HepG2 (cell line): ENCODE data around the gene FAM156A. TPM values are rescaled to one million over a fixed set of nuclear protein-coding genes. Genes with fewer than 3 reads are reported as not detected.

Experiments
- ATAC-seq: fragments of 200-7000 bp; cut with Tn5 transposase; 3 replicates; pipeline ENCODE4 v1.9.1; 2020; ENCODE audit warnings: mild to moderate bottlenecking, moderate library complexity
- BruUV-seq: library from RNA; stranded (reverse); fragments of 400-500 nt; replicated peaks from 2 replicates; lab custom pipeline; 2021; lab: Mats Ljungman, UMichigan
- CTCF ChIA-PET: fragments of 300-600 bp; formaldehyde crosslinking; extraction: SDS; loops from one replicate; lab custom pipeline; 2021; ENCODE audit warnings: low total read pairs, inconsistent platforms, low intra/inter-chr PET ratio; lab: Yijun Ruan, JAX
- POLR2A ChIA-PET: fragments of 350-600 bp; sonication (Branson Sonifier 250); formaldehyde crosslinking; loops from one replicate; lab custom pipeline; 2020; ENCODE audit warnings: antibody characterized with exemption, inconsistent platforms; lab: Yijun Ruan, JAX
- DNase-seq: peaks from one replicate; pipeline ENCODE4 v3.0.0-alpha.2; 2015; ENCODE audit warnings: low spot score
- FAIRE-seq: peaks from 3 replicates; lab custom pipeline; 2011; peaks lifted over from hg19 to GRCh38; lab: Jason Lieb, UNC
- H2AFZ ChIP-seq: one replicate; pipeline ENCODE4 v1.6.1; 2011; ENCODE audit warnings: low read length, inconsistent platforms
- H3K27ac ChIP-seq: fragments of 300-600 bp; 3 replicates; pipeline ENCODE4 v1.8.0; 2011; ENCODE audit warnings: mixed run types, mild to moderate bottlenecking, mixed read lengths, low read length, inconsistent platforms; ENCODE audit not compliant: insufficient read depth; ENCODE audit errors: extremely low read length
- H3K27me3 ChIP-seq, 2 experiments: fragments of 200-600 bp in 1 of 2; 2 replicates in 1 of 2; 3 replicates in 1 of 2; pipeline versions ENCODE4 v1.6.0 to v1.8.0; 2011; ENCODE audit warnings: low read length in 2 of 2, mild to moderate bottlenecking in 2 of 2, moderate library complexity in 2 of 2, inconsistent platforms in 1 of 2; ENCODE audit not compliant: insufficient read depth in 2 of 2, control insufficient read depth in 1 of 2
- H3K36me3 ChIP-seq, 2 experiments: fragments of 200-600 bp in 1 of 2; replicated peaks in 1 of 2; 2 replicates in 1 of 2; 3 replicates in 1 of 2; pipeline versions ENCODE4 v1.5.1 to v1.8.0; 2011; ENCODE audit warnings: low read length in 2 of 2, inconsistent platforms in 1 of 2; ENCODE audit not compliant: insufficient read depth in 2 of 2, control insufficient read depth in 1 of 2
- H3K4me1 ChIP-seq: 2 replicates; pipeline ENCODE4 v1.5.1; 2012; ENCODE audit warnings: low read length, inconsistent platforms; ENCODE audit not compliant: insufficient read depth
- H3K4me2 ChIP-seq: 2 replicates; pipeline ENCODE4 v1.6.0; 2011; ENCODE audit warnings: low read depth, low read length, inconsistent platforms
- H3K4me3 ChIP-seq, 3 experiments: fragments of 200-600 bp in 1 of 3; sonication (generic), shearing (Covaris generic) in 1 of 3; replicated peaks in 1 of 3; 2 replicates each; pipeline ENCODE4 v1.5.1; 2011 to 2016; ENCODE audit warnings: low read length in 3 of 3, inconsistent platforms in 2 of 3, low read depth in 2 of 3, mild to moderate bottlenecking in 2 of 3, control low read depth in 1 of 3, mixed read lengths in 1 of 3; ENCODE audit not compliant: insufficient read depth in 1 of 3
- H3K79me2 ChIP-seq: one replicate; pipeline ENCODE4 v1.6.1; 2011; ENCODE audit warnings: low read length, inconsistent platforms; ENCODE audit not compliant: insufficient read depth
- H3K9ac ChIP-seq: 2 replicates; pipeline ENCODE4 v1.6.0; 2011; ENCODE audit warnings: mild to moderate bottlenecking, low read depth, low read length, inconsistent platforms; ENCODE audit not compliant: insufficient read depth
- H3K9me3 ChIP-seq: 2 replicates; pipeline ENCODE4 v1.5.1; 2012; ENCODE audit warnings: mild to moderate bottlenecking, low read length
- H4K20me1 ChIP-seq: 2 replicates; pipeline ENCODE4 v1.6.0; 2011; ENCODE audit warnings: inconsistent platforms, mild to moderate bottlenecking, low read length, moderate library complexity; ENCODE audit not compliant: insufficient read depth
- BRD4 ChIP-seq: sonication (generic); formaldehyde crosslinking; IDR thresholded peaks from 2 replicates; pipeline ENCODE4 v1.4.0; 2020; ENCODE audit warnings: missing genetic modification reagents
- GTF2F1 ChIP-seq: fragments of 150-350 bp; IDR thresholded peaks from 2 replicates; pipeline ENCODE4 v1.6.1; 2014; ENCODE audit warnings: low read length
- KDM6A ChIP-seq: IDR thresholded peaks from 2 replicates; pipeline ENCODE4 v1.6.1; 2016; ENCODE audit warnings: low read depth
- SAFB2 ChIP-seq: sonication (generic); formaldehyde crosslinking; IDR thresholded peaks from 2 replicates; pipeline ENCODE4 v1.5.1; 2020; ENCODE audit warnings: missing genetic modification reagents, low read depth, mild to moderate bottlenecking, borderline replicate concordance
- SRF ChIP-seq: IDR thresholded peaks from 2 replicates; pipeline ENCODE4 v1.6.1; 2011; ENCODE audit warnings: mild to moderate bottlenecking, low read depth, low read length, moderate library complexity
- ZBTB37 ChIP-seq: sonication (generic); formaldehyde crosslinking; IDR thresholded peaks from 2 replicates; pipeline ENCODE4 v1.4.0; 2020; ENCODE audit warnings: mild to moderate bottlenecking, missing genetic modification reagents
- ZNF367 ChIP-seq: sonication (generic); formaldehyde crosslinking; IDR thresholded peaks from 2 replicates; pipeline ENCODE4 v1.4.0; 2020; ENCODE audit warnings: missing genetic modification reagents, borderline replicate concordance
- ZNF530 ChIP-seq: sonication (generic); formaldehyde crosslinking; IDR thresholded peaks from 2 replicates; pipeline ENCODE4 v1.5.0; 2020; ENCODE audit warnings: low read depth, mild to moderate bottlenecking, missing genetic modification reagents
- ZNF556 ChIP-seq: sonication (generic); formaldehyde crosslinking; IDR thresholded peaks from 2 replicates; pipeline ENCODE4 v1.4.0; 2020; ENCODE audit warnings: mild to moderate bottlenecking, missing genetic modification reagents, borderline replicate concordance
- WGBS: methylation state at CpG from one replicate; pipeline ENCODE4 v1.1.6; 2017; ENCODE audit warnings: low lambda C conversion rate; 5-methylcytosine and 5-hydroxymethylcytosine counted together
- in situ Hi-C: cut with HindIII; loops from 2 replicates; pipeline ENCODE4 v1.10.0; 2017; ENCODE audit warnings: low pct_unique_long_range_greater_than_20kb; ENCODE audit not compliant: extremely low pct_ligation_motif_present
- intact Hi-C: fragments of 100-400 bp; cut with micrococcal nuclease; formaldehyde crosslinking; loops from one replicate; pipeline ENCODE4 v1.10.0; 2022; ENCODE audit not compliant: unreplicated experiment
- polyA plus RNA-seq, 8 experiments: library from polyadenylated mRNA; depleted of rRNA in 3 of 8; stranded (reverse) in 7 of 8; unstranded in 1 of 8; fragments of >200 nt; fragmentation: Illumina TruSeq in 4 of 8; extraction: Trizol in 4 of 8; gene quantifications; 2 replicates each; pipeline versions ENCODE4 v1.2.1 to v1.2.3, GENCODE V29; 2011 to 2016; ENCODE audit warnings: low read depth in 4 of 8, missing spikeins in 1 of 8, mixed read lengths in 1 of 8; ENCODE audit not compliant: insufficient read depth in 1 of 8
- total RNA-seq, 5 experiments: library from RNA; depleted of rRNA; stranded (reverse); fragments of >200 nt; fragmentation: Illumina TruSeq; extraction: Trizol; gene quantifications; 2 replicates each; pipeline ENCODE4 v1.2.3, GENCODE V29; 2016; ENCODE audit warnings: low read depth in 1 of 5

The FAM156A gene
- total and polyA plus RNA-seq, 2 of the 13 experiments (the other 11 are each of a cell fraction or from before 2014, with no cell fraction given), result 15.4 to 53.8 TPM

GRCh38 chrX:53003111-53003510 is 44.8 kb upstream of the FAM156A start:
- H3K4me3 ChIP-seq, result no peak overlapping the region
- ChIA-PET POLR2A (no interaction called here), CTCF (no interaction called here)
- H3K27me3 ChIP-seq, result peaks cover 1 to 5% of the 10 kb centered on the region in 2 experiments; a peak in 1 of 5 replicates
- no peak overlapping the region for H3K9ac ChIP-seq
- H3K79me2 ChIP-seq, result no peaks in the 10 kb centered on the region
- intact Hi-C loops, result no loop called here
- H3K4me1 ChIP-seq, result no peaks in the 10 kb centered on the region
- no peaks in the 10 kb centered on the region for H3K9me3 ChIP-seq
- FAIRE-seq (no peak), ATAC-seq (no peak), DNase-seq (no peak)
- H4K20me1 ChIP-seq, result no peaks in the 10 kb centered on the region
- TF ChIP-seq SRF (no peak), GTF2F1 (no peak), ZNF530 (no peak), ZBTB37 (CRISPR knock-in tag) (no peak), ZNF556 (CRISPR knock-in tag) (no peak), KDM6A (CRISPR knock-in tag) (no peak)
- no peaks in the 10 kb centered on the region for H3K36me3 ChIP-seq
- no peak overlapping the region for H2AFZ ChIP-seq
- H3K27ac ChIP-seq, result no peak overlapping the region
- 11% methylated on average over 5 of the region's 6 CpGs for WGBS
- in situ Hi-C loops, result no loop called here
- no TSS peak for BruUV-seq
- no peak overlapping the region for H3K4me2 ChIP-seq

GRCh38 chrX:53001958-53002357 is 43.6 kb upstream of the FAM156A start:
- no peak overlapping the region for H3K4me2 ChIP-seq
- intact Hi-C loops (no loop called here), in situ Hi-C loops (no loop called here)
- 7% methylated on average over 2 of the region's 2 CpGs for WGBS
- no peaks in the 10 kb centered on the region for H4K20me1 ChIP-seq
- ChIA-PET POLR2A (no interaction called here), CTCF (no interaction called here)
- no peaks in the 10 kb centered on the region for H3K79me2 ChIP-seq
- no peak for DNase-seq
- H3K36me3 ChIP-seq, result no peaks in the 10 kb centered on the region
- TF ChIP-seq BRD4 (no peak), ZNF367 (CRISPR knock-in tag) (no peak), SAFB2 (no peak)
- H3K27ac ChIP-seq, result no peak overlapping the region
- H2AFZ ChIP-seq, result no peak overlapping the region
- no peak overlapping the region for H3K9ac ChIP-seq
- no peak for ATAC-seq
- no peak for FAIRE-seq
- H3K9me3 ChIP-seq, result no peaks in the 10 kb centered on the region
- no TSS peak for BruUV-seq
- H3K4me1 ChIP-seq, result no peaks in the 10 kb centered on the region
- no peak overlapping the region for H3K4me3 ChIP-seq
- H3K27me3 ChIP-seq, result peaks cover 1 to 5% of the 10 kb centered on the region in 2 experiments; a peak in 1 of 5 replicates
